ENCODE results near the gene EGFL8.

- TF ChIP-seq CTCF (IDR thresholded peaks at IDR 0.05; ENCODE audit: low read depth, low read length): no peak
- TF ChIP-seq POLR2A (IDR thresholded peaks at IDR 0.05; ENCODE audit: extremely low read depth, insufficient read length): no peak
- no peak for TF ChIP-seq MAX (IDR thresholded peaks at IDR 0.05; ENCODE audit: low read depth, low read length)
- no peak for TF ChIP-seq MYC (IDR thresholded peaks at IDR 0.05; ENCODE audit: low read depth, low read length)
Measured at GRCh38 chr6:32189069-32189741, 24.8 kb downstream of the EGFL8 start.

Measured in NB4 (cell line).